MM.1S (cell line): Measurements from ENCODE around the gene RPS6KA2.

Experiments used
- DNase-seq: peaks from one replicate; pipeline ENCODE4 v3.0.0-alpha.2; 2015
- H2AFZ ChIP-seq: fragments of 300-600 bp; sonication (generic); 2 replicates; pipeline ENCODE4 v1.6.0; 2016; ENCODE audit warnings: antibody characterized with exemption, low read length
- H3F3A ChIP-seq: fragments of 300-600 bp; sonication (generic); 2 replicates; pipeline ENCODE4 v1.6.1; 2016; ENCODE audit warnings: mild to moderate bottlenecking, antibody characterized with exemption, low read length, moderate library complexity, mixed read lengths; ENCODE audit not compliant: insufficient read depth
- H3K27ac ChIP-seq: fragments of 300-600 bp; sonication (generic); 2 replicates; pipeline ENCODE4 v1.5.1; 2016; ENCODE audit warnings: mild to moderate bottlenecking, low read length
- H3K27me3 ChIP-seq: fragments of 300-600 bp; sonication (generic); replicated peaks from 2 replicates; pipeline ENCODE4 v1.6.0; 2016; ENCODE audit warnings: low read length; ENCODE audit not compliant: insufficient read depth
- H3K36me3 ChIP-seq: fragments of 300-600 bp; sonication (generic); replicated peaks from 2 replicates; pipeline ENCODE4 v1.6.1; 2016; ENCODE audit warnings: mild to moderate bottlenecking, low read length, mixed read lengths; ENCODE audit not compliant: insufficient read depth
- H3K4me1 ChIP-seq: fragments of 300-600 bp; sonication (generic); 2 replicates; pipeline ENCODE4 v1.6.1; 2016; ENCODE audit warnings: low read length, mixed read lengths
- H3K4me2 ChIP-seq: fragments of 300-600 bp; sonication (generic); 2 replicates; pipeline ENCODE4 v1.6.0; 2016; ENCODE audit warnings: low read depth, low read length
- H3K4me3 ChIP-seq: fragments of 300-600 bp; sonication (generic); 2 replicates; pipeline ENCODE4 v1.5.1; 2016; ENCODE audit warnings: low read length, mixed read lengths
- H3K79me2 ChIP-seq: fragments of 300-600 bp; sonication (generic); 2 replicates; pipeline ENCODE4 v1.6.1; 2016; ENCODE audit warnings: mixed run types, low read length, mixed read lengths
- H3K9ac ChIP-seq: fragments of 300-600 bp; sonication (generic); 2 replicates; pipeline ENCODE4 v1.6.1; 2016; ENCODE audit warnings: low read length, mixed read lengths
- H3K9me2 ChIP-seq: fragments of 300-600 bp; sonication (generic); replicated peaks from 2 replicates; pipeline ENCODE4 v1.6.1; 2016; ENCODE audit warnings: mild to moderate bottlenecking, low read length, mixed read lengths; ENCODE audit not compliant: insufficient read depth
- H3K9me3 ChIP-seq: fragments of 300-600 bp; sonication (generic); replicated peaks from 2 replicates; pipeline ENCODE4 v1.6.1; 2016; ENCODE audit warnings: mild to moderate bottlenecking, low read length, mixed read lengths; ENCODE audit not compliant: insufficient read depth
- H4K20me1 ChIP-seq: fragments of 300-600 bp; sonication (generic); 2 replicates; pipeline ENCODE4 v1.6.1; 2016; ENCODE audit warnings: mild to moderate bottlenecking, low read length, moderate library complexity, mixed read lengths; ENCODE audit not compliant: insufficient read depth
- EZH2 ChIP-seq: fragments of 300-600 bp; sonication (generic); optimal IDR thresholded peaks from 2 replicates; pipeline ENCODE3; 2017; ENCODE audit warnings: low read depth, mild to moderate bottlenecking, antibody characterized with exemption, low read length, mixed read lengths
- EZH2phosphoT487 ChIP-seq: fragments of 300-600 bp; sonication (generic); IDR thresholded peaks from 2 replicates; pipeline ENCODE4 v1.6.1; 2018; ENCODE audit warnings: antibody characterized with exemption, low read length
- TF ChIP-seq, protein P1 (sequence below): fragments of 300-600 bp; sonication (generic); IDR thresholded peaks from 2 replicates; pipeline ENCODE4 v1.5.1; 2016; ENCODE audit warnings: antibody characterized with exemption, low read length, mixed read lengths

RPS6KA2 gene

DNA sequence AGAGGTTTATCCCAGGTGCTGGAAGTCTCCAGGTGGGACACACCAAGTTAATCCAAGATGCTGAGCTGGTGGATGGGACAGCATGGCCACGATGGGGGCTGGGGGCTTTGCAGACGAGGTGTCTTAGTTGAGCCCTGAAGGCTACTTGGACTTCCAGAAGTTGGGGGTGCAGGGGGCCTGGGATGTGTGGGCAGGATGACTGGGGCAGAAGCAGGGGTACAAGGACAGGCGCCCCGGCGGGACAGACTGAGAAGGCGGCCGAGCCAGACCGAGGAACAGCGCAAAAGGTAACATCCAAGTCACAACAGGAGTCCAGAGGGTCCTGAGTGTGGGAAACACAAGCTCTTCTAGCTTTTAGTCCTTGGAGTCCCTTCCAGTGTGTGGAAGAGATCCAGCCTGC is 64.3 kb downstream of the RPS6KA2 start:
- no peaks in the 10 kb centered on the region for H3K27me3 ChIP-seq
- H3K9me3 ChIP-seq: no peaks in the 10 kb centered on the region
- TF ChIP-seq, protein P1, sequence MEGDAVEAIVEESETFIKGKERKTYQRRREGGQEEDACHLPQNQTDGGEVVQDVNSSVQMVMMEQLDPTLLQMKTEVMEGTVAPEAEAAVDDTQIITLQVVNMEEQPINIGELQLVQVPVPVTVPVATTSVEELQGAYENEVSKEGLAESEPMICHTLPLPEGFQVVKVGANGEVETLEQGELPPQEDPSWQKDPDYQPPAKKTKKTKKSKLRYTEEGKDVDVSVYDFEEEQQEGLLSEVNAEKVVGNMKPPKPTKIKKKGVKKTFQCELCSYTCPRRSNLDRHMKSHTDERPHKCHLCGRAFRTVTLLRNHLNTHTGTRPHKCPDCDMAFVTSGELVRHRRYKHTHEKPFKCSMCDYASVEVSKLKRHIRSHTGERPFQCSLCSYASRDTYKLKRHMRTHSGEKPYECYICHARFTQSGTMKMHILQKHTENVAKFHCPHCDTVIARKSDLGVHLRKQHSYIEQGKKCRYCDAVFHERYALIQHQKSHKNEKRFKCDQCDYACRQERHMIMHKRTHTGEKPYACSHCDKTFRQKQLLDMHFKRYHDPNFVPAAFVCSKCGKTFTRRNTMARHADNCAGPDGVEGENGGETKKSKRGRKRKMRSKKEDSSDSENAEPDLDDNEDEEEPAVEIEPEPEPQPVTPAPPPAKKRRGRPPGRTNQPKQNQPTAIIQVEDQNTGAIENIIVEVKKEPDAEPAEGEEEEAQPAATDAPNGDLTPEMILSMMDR: no peak
- TF ChIP-seq EZH2phosphoT487: no peak
- TF ChIP-seq EZH2: no peak
- H3K4me2 ChIP-seq: no peak overlapping the region
- no peaks in the 10 kb centered on the region for H3K79me2 ChIP-seq
- H3K4me3 ChIP-seq: no peak overlapping the region
- H3K36me3 ChIP-seq: no peaks in the 10 kb centered on the region
- H3K27ac ChIP-seq: no peak overlapping the region
- H3K9me2 ChIP-seq: no peaks in the 10 kb centered on the region
- no peak overlapping the region for H3K9ac ChIP-seq
- H3K4me1 ChIP-seq: no peaks in the 10 kb centered on the region
- no peaks in the 10 kb centered on the region for H3F3A ChIP-seq
- no peak overlapping the region for H2AFZ ChIP-seq
- DNase-seq: no peak
- H4K20me1 ChIP-seq: no peaks in the 10 kb centered on the region

DNA sequence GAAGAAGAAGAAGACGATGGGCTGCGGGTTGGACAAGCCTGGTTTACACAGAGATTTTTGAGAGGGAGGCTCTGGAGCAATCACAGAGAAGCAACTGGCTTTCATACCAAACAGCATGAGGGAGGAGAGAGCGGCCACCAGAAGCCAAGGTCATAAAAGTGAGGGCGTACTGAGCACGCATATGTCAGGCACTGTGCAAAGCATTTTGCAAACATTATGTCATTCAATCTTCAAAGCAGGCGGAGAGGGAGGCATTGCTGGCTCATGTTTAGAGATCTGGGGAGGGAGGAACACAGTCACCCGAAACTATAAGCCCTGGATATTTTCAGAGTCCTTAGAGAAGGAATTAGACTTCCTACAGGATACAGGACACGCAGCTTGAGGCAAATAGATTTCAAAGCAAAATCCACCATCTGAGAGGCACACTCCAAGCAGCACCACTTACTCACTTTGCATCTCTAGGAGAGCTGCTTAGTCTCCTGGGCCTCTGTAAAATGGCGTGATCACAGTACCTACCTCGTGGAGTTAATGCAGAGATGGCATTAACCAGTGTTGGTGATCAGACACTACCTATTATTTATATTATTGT is 65.2 kb downstream of the RPS6KA2 start:
- no peaks in the 10 kb centered on the region for H3K9me3 ChIP-seq
- no peak overlapping the region for H3K9ac ChIP-seq
- no peaks in the 10 kb centered on the region for H3K36me3 ChIP-seq
- no peak overlapping the region for H3K4me2 ChIP-seq
- no peak for TF ChIP-seq EZH2
- TF ChIP-seq, protein P1: no peak
- TF ChIP-seq EZH2phosphoT487: no peak
- H3K27me3 ChIP-seq: no peaks in the 10 kb centered on the region
- H3F3A ChIP-seq: no peaks in the 10 kb centered on the region
- DNase-seq: no peak
- no peaks in the 10 kb centered on the region for H3K9me2 ChIP-seq
- H3K4me1 ChIP-seq: no peaks in the 10 kb centered on the region
- no peaks in the 10 kb centered on the region for H4K20me1 ChIP-seq
- H3K27ac ChIP-seq: no peak overlapping the region
- no peaks in the 10 kb centered on the region for H3K79me2 ChIP-seq
- no peak overlapping the region for H2AFZ ChIP-seq
- no peak overlapping the region for H3K4me3 ChIP-seq

DNA sequence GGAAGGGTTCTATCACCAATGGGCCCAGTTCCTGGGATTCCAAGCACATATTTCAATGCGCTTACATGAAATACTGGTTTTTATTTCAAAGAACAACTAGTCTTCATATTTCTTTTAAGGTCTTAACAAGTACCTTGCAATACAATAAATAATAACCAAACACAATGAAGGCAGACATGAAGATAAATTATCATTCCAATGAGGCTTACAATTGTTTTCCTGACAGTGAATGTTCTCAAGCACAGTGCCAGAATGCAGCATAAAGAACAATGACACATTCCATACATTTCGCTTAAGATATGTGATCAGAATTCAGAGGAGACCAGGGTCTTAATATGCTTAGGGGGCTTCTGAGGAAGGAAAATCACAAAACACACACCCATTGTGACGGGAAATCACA is 66.8 kb downstream of the RPS6KA2 start:
- H4K20me1 ChIP-seq: no peaks in the 10 kb centered on the region
- no peaks in the 10 kb centered on the region for H3K36me3 ChIP-seq
- no peak overlapping the region for H3K4me2 ChIP-seq
- H3K4me1 ChIP-seq: no peaks in the 10 kb centered on the region
- DNase-seq: no peak
- H3K9me3 ChIP-seq: no peaks in the 10 kb centered on the region
- no peak overlapping the region for H3K9ac ChIP-seq
- no peak overlapping the region for H3K27ac ChIP-seq
- H3K4me3 ChIP-seq: no peak overlapping the region
- H3K9me2 ChIP-seq: no peaks in the 10 kb centered on the region
- no peak for TF ChIP-seq EZH2phosphoT487
- TF ChIP-seq, protein P1: no peak
- no peak for TF ChIP-seq EZH2
- H3K27me3 ChIP-seq: no peaks in the 10 kb centered on the region
- no peak overlapping the region for H2AFZ ChIP-seq
- H3F3A ChIP-seq: no peaks in the 10 kb centered on the region
- no peaks in the 10 kb centered on the region for H3K79me2 ChIP-seq
